ENCODE data around the gene TTYH1.

The TTYH1 gene

GRCh38 chr19:54424201-54424600, 8.9 kb downstream of the TTYH1 start:
- DNase-seq (ENCODE audit: low read depth in 1 of 2, low spot score in 1 of 2): no peak
- no peak overlapping the region for H3K4me3 ChIP-seq (replicated peaks; ENCODE audit: insufficient read depth, low read length)
- H3K27ac ChIP-seq (replicated peaks): no peak overlapping the region
- H3K27me3 ChIP-seq (ENCODE audit: insufficient read depth, poor library complexity, severe bottlenecking): peaks cover 20% of the 10 kb centered on the region
- TF ChIP-seq SPI1 (IDR thresholded peaks at IDR 0.05; ENCODE audit: borderline replicate concordance, low read depth) (no peak), CTCF (IDR thresholded peaks at IDR 0.05; ENCODE audit: insufficient read depth, low read length) (no peak), POLR2AphosphoS5 (IDR thresholded peaks at IDR 0.05; ENCODE audit: low read depth) (no peak), REST (IDR thresholded peaks at IDR 0.05; ENCODE audit: insufficient replicate concordance, low read depth) (no peak), GABPA (IDR thresholded peaks at IDR 0.05; ENCODE audit: low read depth) (no peak)

GRCh38 chr19:54424660-54425381, 9.6 kb downstream of the TTYH1 start:
- TF ChIP-seq REST (IDR thresholded peaks at IDR 0.05; ENCODE audit: insufficient replicate concordance, low read depth) (no peak), GABPA (IDR thresholded peaks at IDR 0.05; ENCODE audit: low read depth) (no peak), POLR2AphosphoS5 (IDR thresholded peaks at IDR 0.05; ENCODE audit: low read depth) (no peak), CTCF (IDR thresholded peaks at IDR 0.05; ENCODE audit: insufficient read depth, low read length) (no peak), SPI1 (IDR thresholded peaks at IDR 0.05; ENCODE audit: borderline replicate concordance, low read depth) (no peak)
- Histone ChIP-seq H3K27me3 (ENCODE audit: insufficient read depth, poor library complexity, severe bottlenecking) (peaks cover 21% of the 10 kb centered on the region), H3K27ac (replicated peaks) (no peak overlapping the region), H3K4me3 (replicated peaks; ENCODE audit: insufficient read depth, low read length) (no peak overlapping the region)
- no peak for DNase-seq (ENCODE audit: low read depth in 1 of 2, low spot score in 1 of 2)

GRCh38 chr19:54425382-54425723, 10.1 kb downstream of the TTYH1 start:
- Histone ChIP-seq H3K27me3 (ENCODE audit: insufficient read depth, poor library complexity, severe bottlenecking) (peaks cover 18% of the 10 kb centered on the region), H3K27ac (replicated peaks) (no peak overlapping the region), H3K4me3 (replicated peaks; ENCODE audit: insufficient read depth, low read length) (no peak overlapping the region)
- no peak for DNase-seq (ENCODE audit: low read depth in 1 of 2, low spot score in 1 of 2)
- TF ChIP-seq GABPA (IDR thresholded peaks at IDR 0.05; ENCODE audit: low read depth) (no peak), REST (IDR thresholded peaks at IDR 0.05; ENCODE audit: insufficient replicate concordance, low read depth) (no peak)
